PC-9 (cell line): ENCODE results near the gene PCDH8. TPM values are rescaled to one million over a fixed set of nuclear protein-coding genes. Genes with fewer than 3 reads are reported as not detected.

Experiments used
- BruUV-seq: library from RNA; stranded (reverse); fragments of 400-500 nt; replicated peaks from 2 replicates; lab custom pipeline; 2021; lab: Mats Ljungman, UMichigan
- CTCF ChIA-PET: fragments of 300-600 bp; sonication (Branson Sonifier 250); formaldehyde crosslinking; loops from one replicate; lab custom pipeline; 2022; ENCODE audit warnings: antibody characterized with exemption; lab: Charles Lee
- POLR2A ChIA-PET: fragments of 300-600 bp; sonication (Branson Sonifier 250); formaldehyde crosslinking; loops from one replicate; lab custom pipeline; 2022; ENCODE audit warnings: antibody characterized with exemption; ENCODE audit not compliant: unreplicated experiment; lab: Charles Lee
- DNase-seq, 2 experiments: peaks; one replicate each; pipeline versions ENCODE4 v3.0.0 to v3.0.0-alpha.2; 2015 to 2022; ENCODE audit warnings: mixed read lengths in 1 of 2
- H2AFZ ChIP-seq: fragments of 200-600 bp; sonication (generic); 2 replicates; pipeline ENCODE4 v1.8.1; 2017; ENCODE audit warnings: antibody characterized with exemption
- H3F3A ChIP-seq: fragments of 200-600 bp; sonication (generic); 2 replicates; pipeline ENCODE4 v1.8.1; 2017; ENCODE audit warnings: antibody characterized with exemption, mild to moderate bottlenecking, low read depth; ENCODE audit not compliant: insufficient read depth
- H3K27ac ChIP-seq: fragments of 200-600 bp; sonication (generic); 2 replicates; pipeline ENCODE4 v1.6.1; 2016; ENCODE audit warnings: mixed run types
- H3K27me3 ChIP-seq: fragments of 200-600 bp; sonication (generic); 2 replicates; pipeline ENCODE4 v1.6.1; 2016; ENCODE audit warnings: low read depth, mixed run types; ENCODE audit not compliant: insufficient read depth
- H3K36me3 ChIP-seq: fragments of 200-600 bp; sonication (generic); 2 replicates; pipeline ENCODE4 v1.6.1; 2016; ENCODE audit warnings: low read depth, mixed run types
- H3K4me1 ChIP-seq: fragments of 200-600 bp; sonication (generic); replicated peaks from 2 replicates; pipeline ENCODE4 v1.6.1; 2016; ENCODE audit warnings: mixed run types; ENCODE audit not compliant: insufficient read depth
- H3K4me2 ChIP-seq: fragments of 200-600 bp; sonication (generic); 2 replicates; pipeline ENCODE4 v1.6.1; 2017; ENCODE audit warnings: mixed run types
- H3K4me3 ChIP-seq: fragments of 200-600 bp; sonication (generic); 2 replicates; pipeline ENCODE4 v1.6.1; 2016; ENCODE audit warnings: mixed run types
- H3K79me2 ChIP-seq: fragments of 200-600 bp; sonication (generic); 2 replicates; pipeline ENCODE4 v1.6.1; 2017; ENCODE audit warnings: low read depth, mixed run types
- H3K9me2 ChIP-seq: fragments of 200-600 bp; sonication (generic); 2 replicates; pipeline ENCODE4 v1.8.1; 2017; ENCODE audit warnings: mild to moderate bottlenecking; ENCODE audit not compliant: insufficient read depth
- H3K9me3 ChIP-seq: fragments of 200-600 bp; sonication (generic); 2 replicates; pipeline ENCODE4 v1.8.1; 2016; ENCODE audit warnings: low read depth; ENCODE audit not compliant: insufficient read depth
- H4K20me1 ChIP-seq: fragments of 200-600 bp; sonication (generic); 2 replicates; pipeline ENCODE4 v1.8.1; 2017; ENCODE audit not compliant: insufficient read depth
- CTCF ChIP-seq: fragments of 200-600 bp; sonication (generic); conservative IDR thresholded peaks from 2 replicates; pipeline ENCODE4 v1.6.1; 2017; ENCODE audit warnings: mixed run types, antibody characterized with exemption, mild to moderate bottlenecking, moderate library complexity
- EZH2 ChIP-seq: fragments of 200-600 bp; sonication (generic); IDR thresholded peaks from 2 replicates; pipeline ENCODE4 v1.8.0; 2017; ENCODE audit warnings: antibody characterized with exemption, low read depth
- intact Hi-C: fragments of 100-400 bp; cut with micrococcal nuclease; formaldehyde crosslinking; loops from one replicate; pipeline ENCODE4 v1.10.0; 2022; ENCODE audit not compliant: unreplicated experiment
- total RNA-seq: library from RNA; stranded (reverse); gene quantifications from 2 replicates; pipeline ENCODE4 v1.2.3, GENCODE V29; 2021

PCDH8 gene
- total RNA-seq, 1 experiment from 2014 or later = not detected

GRCh38 chr13:52847322-52847681, 1.1 kb downstream of the PCDH8 start:
- no TSS peak for BruUV-seq
- no peak overlapping the region for H3K4me2 ChIP-seq
- peaks cover 15% of the 10 kb centered on the region; the same call in 1 of the 2 replicates for H3K27me3 ChIP-seq
- TF ChIP-seq EZH2 = no peak
- no peak for TF ChIP-seq CTCF
- ChIA-PET POLR2A (interaction anchor here (0.6 kb wide), 1 partner anchor 1430 kb away, joined by 10 read pairs; no protein-coding TSS in a partner anchor), CTCF (no interaction called here)
- intact Hi-C loops = no loop called here
- H2AFZ ChIP-seq = no peak overlapping the region
- no peaks in the 10 kb centered on the region for H4K20me1 ChIP-seq
- H3K27ac ChIP-seq = no peak overlapping the region
- no peak overlapping the region for H3K4me3 ChIP-seq
- H3K4me1 ChIP-seq = no peaks in the 10 kb centered on the region
- no peak for DNase-seq
- H3K9me3 ChIP-seq = no peaks in the 10 kb centered on the region
- H3K9me2 ChIP-seq = no peaks in the 10 kb centered on the region
- no peaks in the 10 kb centered on the region for H3K36me3 ChIP-seq
- no peaks in the 10 kb centered on the region for H3F3A ChIP-seq
- no peaks in the 10 kb centered on the region for H3K79me2 ChIP-seq

DNA sequence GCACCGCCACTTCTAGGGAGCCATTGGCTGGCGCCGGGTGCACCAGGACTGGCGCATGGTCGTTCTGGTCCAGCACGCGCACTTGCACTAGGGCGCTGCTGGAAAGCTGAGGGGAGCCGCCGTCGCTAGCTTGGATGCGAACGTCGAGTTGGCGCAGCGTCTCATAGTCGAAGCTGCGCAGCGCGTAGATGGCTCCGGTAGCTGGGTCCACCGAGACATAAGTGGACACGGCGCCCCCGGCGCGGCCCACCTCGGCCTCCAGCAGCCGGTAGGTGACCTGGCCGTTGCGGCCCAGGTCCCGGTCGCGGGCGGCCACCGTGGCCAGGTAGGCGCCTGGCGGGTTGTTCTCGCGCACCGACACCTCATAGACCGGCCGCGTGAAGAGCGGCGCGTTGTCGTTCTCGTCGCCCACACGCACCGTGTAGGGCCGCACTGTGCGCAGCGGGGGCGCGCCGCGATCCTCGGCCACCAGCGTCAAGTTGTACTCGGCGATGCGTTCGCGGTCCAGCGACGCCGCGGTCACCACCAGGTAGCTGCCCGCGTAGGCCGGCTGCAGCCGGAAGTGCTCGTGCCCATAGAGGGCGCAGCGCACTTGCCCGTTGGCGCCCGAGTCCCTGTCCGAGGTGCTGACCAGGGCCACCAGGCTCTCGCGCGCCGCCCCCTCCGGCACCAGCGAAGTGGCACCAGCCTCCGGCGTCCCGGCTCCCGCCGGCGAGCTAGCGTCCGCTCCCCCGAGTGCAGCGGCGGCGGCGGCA, 1.7 kb downstream of the PCDH8 start:
- H3K4me3 ChIP-seq = no peak overlapping the region
- no peaks in the 10 kb centered on the region for H3K79me2 ChIP-seq
- H3K9me2 ChIP-seq = no peaks in the 10 kb centered on the region
- no peaks in the 10 kb centered on the region for H3K9me3 ChIP-seq
- no peaks in the 10 kb centered on the region for H3K36me3 ChIP-seq
- no peaks in the 10 kb centered on the region for H3K4me1 ChIP-seq
- no peaks in the 10 kb centered on the region for H3F3A ChIP-seq
- CTCF ChIA-PET = no interaction called here
- no peak overlapping the region for H3K4me2 ChIP-seq
- POLR2A ChIA-PET = interaction anchor here (0.6 kb wide), 1 partner anchor 1429 kb away, joined by 10 read pairs; no protein-coding TSS in a partner anchor
- intact Hi-C loops = no loop called here
- BruUV-seq = no TSS peak
- peaks cover 17% of the 10 kb centered on the region; the same call in 1 of the 2 replicates for H3K27me3 ChIP-seq
- H2AFZ ChIP-seq = no peak overlapping the region
- no peak for DNase-seq
- H4K20me1 ChIP-seq = no peaks in the 10 kb centered on the region
- TF ChIP-seq CTCF = no peak
- no peak for TF ChIP-seq EZH2
- no peak overlapping the region for H3K27ac ChIP-seq

DNA sequence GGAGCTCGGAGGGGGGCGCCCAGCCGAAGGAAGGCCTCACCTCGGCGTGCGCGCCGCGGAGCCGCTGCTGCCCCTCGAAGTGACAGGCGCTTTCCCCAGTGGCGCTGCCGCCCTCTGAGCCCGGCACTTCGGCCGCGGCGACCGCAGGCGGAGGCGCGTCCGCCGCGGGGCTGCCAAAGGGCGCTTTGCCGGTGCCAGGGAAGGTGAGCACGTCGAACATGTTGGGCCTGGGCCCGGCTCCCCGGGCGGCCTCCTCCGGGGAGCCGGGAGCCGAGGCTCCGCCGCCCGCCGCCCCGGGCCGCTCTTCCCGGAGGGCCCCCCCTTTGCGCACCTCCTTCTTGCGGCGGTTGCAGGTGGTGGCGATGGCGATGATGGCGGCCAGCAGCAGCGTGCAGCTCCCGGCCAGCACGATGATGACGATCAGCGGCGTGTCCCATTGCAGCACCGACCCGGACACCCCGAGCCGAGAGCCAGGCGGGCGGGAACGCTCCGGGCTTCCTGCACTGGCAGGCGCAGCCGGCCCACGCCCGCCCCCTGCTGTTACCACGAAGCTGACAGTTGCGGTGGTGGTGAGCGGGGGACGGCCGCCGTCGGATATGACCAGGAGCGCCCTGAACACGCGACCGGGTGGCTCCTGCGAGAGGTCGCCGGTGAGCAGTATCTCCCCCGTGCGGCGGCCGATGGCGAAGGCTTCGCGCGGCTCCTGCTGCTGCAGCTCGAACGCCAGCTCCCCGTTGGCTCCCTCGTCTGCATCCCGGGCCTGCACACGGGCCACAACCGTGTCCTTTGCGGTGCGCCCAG, 2.5 kb downstream of the PCDH8 start:
- intact Hi-C loops = no loop called here
- ChIA-PET POLR2A (no interaction called here), CTCF (no interaction called here)
- Histone ChIP-seq H3K27ac (no peak overlapping the region), H2AFZ (no peak overlapping the region), H3K27me3 (peaks cover 22% of the 10 kb centered on the region; the same call in 1 of the 2 replicates), H3F3A (no peaks in the 10 kb centered on the region), H3K36me3 (no peaks in the 10 kb centered on the region), H3K79me2 (no peaks in the 10 kb centered on the region), H3K9me2 (no peaks in the 10 kb centered on the region), H3K4me1 (no peaks in the 10 kb centered on the region), H3K9me3 (no peaks in the 10 kb centered on the region), H4K20me1 (no peaks in the 10 kb centered on the region), H3K4me3 (no peak overlapping the region), H3K4me2 (no peak overlapping the region)
- no peak for DNase-seq
- no TSS peak for BruUV-seq
- TF ChIP-seq EZH2 = no peak
- no peak for TF ChIP-seq CTCF
